Measurements from ENCODE around the gene ANTXRL. TPM values are rescaled to one million over a fixed set of nuclear protein-coding genes. Genes with fewer than 3 reads are reported as not detected.
"Not testable (repeated sequence)": the region's sequence is repeated elsewhere in the genome, so short reads cannot be mapped to it uniquely, and the experiment has no call there.

Gene ANTXRL
- total and polyA plus RNA-seq, 4 donors, result 0.06 TPM; not detected in 3

DNA sequence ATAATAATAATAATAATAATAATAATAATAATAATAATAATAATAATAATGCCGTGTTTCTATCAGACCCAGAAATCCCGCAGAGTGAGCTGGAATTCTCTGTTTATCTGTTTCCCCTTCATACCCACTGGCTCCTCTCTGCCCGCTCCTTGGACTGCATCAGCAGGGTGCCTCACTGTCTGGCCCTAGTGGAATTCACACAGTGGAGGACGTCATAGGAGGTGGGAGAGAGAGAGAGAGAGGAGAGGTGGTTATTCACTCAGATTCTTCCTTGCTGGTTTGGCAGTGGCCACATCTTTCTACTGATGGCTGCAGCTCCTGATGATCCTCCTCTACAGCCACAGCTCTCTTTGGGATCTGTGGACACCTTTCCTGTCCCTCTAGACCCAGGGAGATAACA, 78.7 kb downstream of the ANTXRL start:
- H3K9me3 ChIP-seq (ENCODE audit: control insufficient read depth in 4 of 4, low read length in 3 of 4); H3K4me1 ChIP-seq (ENCODE audit: control insufficient read depth in 4 of 4, insufficient read depth in 4 of 4, low read length in 3 of 4); DNase-seq (ENCODE audit: low spot score); H3K9ac ChIP-seq (ENCODE audit: low read depth in 1 of 2, low read length in 2 of 2); H3K27ac ChIP-seq (ENCODE audit: low read depth in 1 of 2, low read length in 2 of 2); H3K4me3 ChIP-seq (ENCODE audit: low read depth in 1 of 3, low read length in 3 of 3); H3K36me3 ChIP-seq (ENCODE audit: control insufficient read depth in 4 of 4, insufficient read depth in 3 of 4, low read depth in 1 of 4, low read length in 3 of 4); H3K27me3 ChIP-seq (ENCODE audit: control insufficient read depth in 4 of 4, insufficient read depth in 4 of 4, low read length in 3 of 4): not testable (repeated sequence)
- whole genome bisulfite sequencing, result 71% methylated on average over 3 of the region's 4 CpGs

DNA sequence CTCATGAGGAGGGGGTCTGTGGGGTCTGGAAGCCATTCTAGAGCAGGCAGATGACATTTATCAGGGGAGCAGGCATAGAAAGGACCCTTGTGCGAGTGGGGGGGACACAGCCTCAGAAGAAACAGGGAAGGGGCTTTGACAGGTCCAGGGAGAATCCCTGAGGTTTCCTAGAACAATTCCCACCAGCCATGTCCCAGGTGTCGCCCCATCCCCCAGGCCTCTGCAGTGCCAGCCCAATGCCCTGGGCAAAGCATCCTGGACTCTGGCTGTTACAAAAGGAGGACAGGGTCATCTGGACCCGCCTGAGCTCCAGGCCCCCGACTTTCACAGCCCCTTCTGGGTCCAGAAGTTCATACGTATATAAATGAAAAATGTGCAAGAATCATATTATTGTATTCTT, 80.4 kb downstream of the ANTXRL start:
- not testable (repeated sequence) for H3K36me3 ChIP-seq (ENCODE audit: control insufficient read depth in 4 of 4, insufficient read depth in 3 of 4, low read depth in 1 of 4, low read length in 3 of 4); H3K9me3 ChIP-seq (ENCODE audit: control insufficient read depth in 4 of 4, low read length in 3 of 4); H3K4me3 ChIP-seq (ENCODE audit: low read depth in 1 of 3, low read length in 3 of 3); DNase-seq (ENCODE audit: low spot score); H3K27ac ChIP-seq (ENCODE audit: low read depth in 1 of 2, low read length in 2 of 2); H3K4me1 ChIP-seq (ENCODE audit: control insufficient read depth in 4 of 4, insufficient read depth in 4 of 4, low read length in 3 of 4); H3K27me3 ChIP-seq (ENCODE audit: control insufficient read depth in 4 of 4, insufficient read depth in 4 of 4, low read length in 3 of 4); H3K9ac ChIP-seq (ENCODE audit: low read depth in 1 of 2, low read length in 2 of 2)
- 78% methylated on average over 2 of the region's 5 CpGs for WGBS

DNA sequence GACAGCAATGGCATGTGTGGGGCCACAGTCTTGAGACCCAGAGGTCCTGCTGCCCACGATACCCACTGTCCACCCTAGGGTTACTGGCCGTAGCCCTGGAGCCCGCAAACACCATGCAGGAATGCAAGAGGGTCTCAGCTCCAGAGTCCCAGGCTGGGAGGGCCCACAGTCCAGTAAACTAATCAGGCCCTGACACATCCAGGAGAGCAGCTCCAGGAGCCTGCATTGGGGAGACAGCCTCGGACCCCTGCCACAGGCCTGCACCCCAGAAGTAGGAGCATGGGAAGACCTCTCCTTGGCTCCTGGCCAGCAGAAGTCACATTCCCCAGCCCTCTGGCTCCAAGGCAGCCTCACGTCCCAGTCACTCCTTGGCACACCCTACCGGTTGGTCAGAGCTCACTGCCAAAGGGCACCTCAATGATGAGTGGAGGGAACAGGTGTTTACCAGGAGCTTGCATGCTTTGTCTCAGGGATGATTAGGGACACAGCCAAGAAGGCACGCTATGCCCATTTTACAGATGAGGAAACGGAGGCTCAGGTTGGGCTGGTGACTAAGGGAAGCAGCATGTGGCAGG, 81.0 kb downstream of the ANTXRL start:
- not testable (repeated sequence) for H3K4me1 ChIP-seq (ENCODE audit: control insufficient read depth in 4 of 4, insufficient read depth in 4 of 4, low read length in 3 of 4); H3K36me3 ChIP-seq (ENCODE audit: control insufficient read depth in 4 of 4, insufficient read depth in 3 of 4, low read depth in 1 of 4, low read length in 3 of 4); H3K9ac ChIP-seq (ENCODE audit: low read depth in 1 of 2, low read length in 2 of 2); DNase-seq (ENCODE audit: low spot score); H3K27me3 ChIP-seq (ENCODE audit: control insufficient read depth in 4 of 4, insufficient read depth in 4 of 4, low read length in 3 of 4); H3K4me3 ChIP-seq (ENCODE audit: low read depth in 1 of 3, low read length in 3 of 3); H3K9me3 ChIP-seq (ENCODE audit: control insufficient read depth in 4 of 4, low read length in 3 of 4); H3K27ac ChIP-seq (ENCODE audit: low read depth in 1 of 2, low read length in 2 of 2)
- WGBS, result 86% methylated on average over 6 of the region's 8 CpGs

DNA sequence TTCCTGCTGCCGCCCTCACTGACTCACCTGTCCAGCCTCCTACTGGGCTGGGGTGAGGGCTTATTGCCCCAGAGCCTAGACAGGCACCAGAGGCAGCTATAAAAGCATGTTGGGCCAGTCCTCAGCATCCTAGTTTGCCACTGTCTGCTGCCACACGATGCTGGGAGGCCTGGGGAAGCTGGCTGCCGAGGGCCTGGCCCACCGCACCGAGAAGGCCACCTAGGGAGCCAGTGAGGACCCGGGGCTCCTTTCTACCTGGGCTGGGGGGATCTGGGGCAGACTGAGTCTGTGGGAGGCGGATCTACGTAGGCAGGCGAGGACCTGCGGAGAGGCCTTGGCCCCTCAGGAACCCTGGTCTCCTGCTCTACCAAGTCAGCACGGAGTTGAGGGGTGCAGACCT, 82.2 kb downstream of the ANTXRL start:
- not testable (repeated sequence) for H3K4me3 ChIP-seq (ENCODE audit: low read depth in 1 of 3, low read length in 3 of 3); DNase-seq (ENCODE audit: low spot score)
- WGBS, result 92% methylated on average over 10 of the region's 11 CpGs

DNA sequence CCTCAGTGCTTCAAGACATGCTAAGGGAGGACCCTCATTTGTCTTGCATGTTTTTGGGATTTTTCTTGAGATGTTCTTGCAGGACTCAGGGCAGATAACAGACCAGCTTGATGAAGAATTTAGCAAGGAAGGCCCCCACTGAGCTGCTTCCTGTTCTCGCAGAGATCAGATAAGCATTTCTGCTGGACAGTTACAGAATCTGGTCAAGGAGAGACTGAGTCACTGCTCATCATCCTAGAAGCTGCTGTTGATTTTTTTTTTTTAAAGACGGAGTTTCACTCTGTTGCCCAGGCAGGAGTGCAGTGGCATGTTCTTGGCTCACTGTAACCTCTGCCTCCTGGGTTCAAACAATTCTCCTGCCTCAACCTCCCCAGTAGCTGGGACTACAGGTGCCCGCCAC, 87.6 kb downstream of the ANTXRL start:
- H3K9ac ChIP-seq (ENCODE audit: low read depth in 1 of 2, low read length in 2 of 2); H3K4me3 ChIP-seq (ENCODE audit: low read depth in 1 of 3, low read length in 3 of 3); H3K27me3 ChIP-seq (ENCODE audit: control insufficient read depth in 4 of 4, insufficient read depth in 4 of 4, low read length in 3 of 4); H3K4me1 ChIP-seq (ENCODE audit: control insufficient read depth in 4 of 4, insufficient read depth in 4 of 4, low read length in 3 of 4); H3K9me3 ChIP-seq (ENCODE audit: control insufficient read depth in 4 of 4, low read length in 3 of 4); H3K36me3 ChIP-seq (ENCODE audit: control insufficient read depth in 4 of 4, insufficient read depth in 3 of 4, low read depth in 1 of 4, low read length in 3 of 4); DNase-seq (ENCODE audit: low spot score); H3K27ac ChIP-seq (ENCODE audit: low read depth in 1 of 2, low read length in 2 of 2): not testable (repeated sequence)
- 87% methylated on average over 2 of the region's 3 CpGs for WGBS

More for the DNA sequence above, 82.2 kb downstream of the ANTXRL start:
- H3K27ac ChIP-seq (ENCODE audit: low read depth in 1 of 2, low read length in 2 of 2); H3K9ac ChIP-seq (ENCODE audit: low read depth in 1 of 2, low read length in 2 of 2); H3K9me3 ChIP-seq (ENCODE audit: control insufficient read depth in 4 of 4, low read length in 3 of 4); H3K27me3 ChIP-seq (ENCODE audit: control insufficient read depth in 4 of 4, insufficient read depth in 4 of 4, low read length in 3 of 4); H3K4me1 ChIP-seq (ENCODE audit: control insufficient read depth in 4 of 4, insufficient read depth in 4 of 4, low read length in 3 of 4); H3K36me3 ChIP-seq (ENCODE audit: control insufficient read depth in 4 of 4, insufficient read depth in 3 of 4, low read depth in 1 of 4, low read length in 3 of 4): not testable (repeated sequence)

DNA sequence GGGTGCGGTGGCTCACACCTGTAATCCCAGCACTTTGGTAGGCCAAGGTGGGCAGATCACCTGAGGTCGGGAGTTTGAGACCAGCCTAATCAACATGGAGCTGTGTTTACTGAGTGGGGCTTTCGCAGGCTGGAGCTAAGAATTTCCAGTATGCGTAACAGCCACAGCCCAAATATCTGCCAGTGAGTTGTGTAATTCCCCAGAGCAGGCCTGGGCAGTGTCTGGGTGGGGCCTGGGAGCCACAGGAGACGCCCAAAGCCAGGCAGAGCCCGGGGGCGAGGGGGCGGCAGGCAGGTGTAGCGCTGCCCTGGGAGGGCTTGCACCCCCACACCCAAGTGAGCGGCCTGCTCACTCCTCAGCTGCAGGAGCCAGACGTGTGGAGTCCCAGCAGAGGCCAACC, 88.6 kb downstream of the ANTXRL start, which contains the start of gene ANXA8L1:
ANXA8L1 (plus strand) TSS at position 371 of the 400 bp plus-strand sequence. CDS start 76 bp downstream, outside the sequence.
- H3K9ac ChIP-seq (ENCODE audit: low read depth in 1 of 2, low read length in 2 of 2); H3K27ac ChIP-seq (ENCODE audit: low read depth in 1 of 2, low read length in 2 of 2); H3K36me3 ChIP-seq (ENCODE audit: control insufficient read depth in 4 of 4, insufficient read depth in 3 of 4, low read depth in 1 of 4, low read length in 3 of 4); DNase-seq (ENCODE audit: low spot score); H3K4me1 ChIP-seq (ENCODE audit: control insufficient read depth in 4 of 4, insufficient read depth in 4 of 4, low read length in 3 of 4); H3K4me3 ChIP-seq (ENCODE audit: low read depth in 1 of 3, low read length in 3 of 3); H3K9me3 ChIP-seq (ENCODE audit: control insufficient read depth in 4 of 4, low read length in 3 of 4); H3K27me3 ChIP-seq (ENCODE audit: control insufficient read depth in 4 of 4, insufficient read depth in 4 of 4, low read length in 3 of 4): not testable (repeated sequence)
- 89% methylated on average over 9 of the region's 11 CpGs for WGBS

DNA sequence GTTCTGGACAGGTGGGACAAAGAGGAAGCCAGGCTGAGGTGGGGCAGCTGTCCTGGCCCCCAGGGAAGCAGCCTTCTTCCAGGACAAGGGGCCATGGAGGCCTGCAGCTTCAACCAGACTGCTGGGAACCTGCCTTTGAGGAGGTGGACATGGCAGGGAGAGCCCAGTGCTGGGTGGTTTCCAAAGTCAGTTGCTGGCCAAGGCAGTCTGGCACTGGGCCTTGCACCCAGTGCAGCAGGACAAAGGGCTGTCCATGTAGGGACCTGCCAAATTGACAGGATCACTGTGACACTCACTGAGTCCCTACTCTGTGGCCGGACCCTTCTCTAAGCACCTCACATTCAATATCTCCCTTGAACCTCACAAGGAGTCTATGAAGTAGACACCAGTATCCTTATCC, 90.2 kb downstream of the ANTXRL start:
- not testable (repeated sequence) for H3K27ac ChIP-seq (ENCODE audit: low read depth in 1 of 2, low read length in 2 of 2); H3K9me3 ChIP-seq (ENCODE audit: control insufficient read depth in 4 of 4, low read length in 3 of 4); DNase-seq (ENCODE audit: low spot score); H3K9ac ChIP-seq (ENCODE audit: low read depth in 1 of 2, low read length in 2 of 2); H3K4me1 ChIP-seq (ENCODE audit: control insufficient read depth in 4 of 4, insufficient read depth in 4 of 4, low read length in 3 of 4); H3K4me3 ChIP-seq (ENCODE audit: low read depth in 1 of 3, low read length in 3 of 3); H3K36me3 ChIP-seq (ENCODE audit: control insufficient read depth in 4 of 4, insufficient read depth in 3 of 4, low read depth in 1 of 4, low read length in 3 of 4); H3K27me3 ChIP-seq (ENCODE audit: control insufficient read depth in 4 of 4, insufficient read depth in 4 of 4, low read length in 3 of 4)
- WGBS, result no CpG with 5 or more reads among the region's 1 CpG

DNA sequence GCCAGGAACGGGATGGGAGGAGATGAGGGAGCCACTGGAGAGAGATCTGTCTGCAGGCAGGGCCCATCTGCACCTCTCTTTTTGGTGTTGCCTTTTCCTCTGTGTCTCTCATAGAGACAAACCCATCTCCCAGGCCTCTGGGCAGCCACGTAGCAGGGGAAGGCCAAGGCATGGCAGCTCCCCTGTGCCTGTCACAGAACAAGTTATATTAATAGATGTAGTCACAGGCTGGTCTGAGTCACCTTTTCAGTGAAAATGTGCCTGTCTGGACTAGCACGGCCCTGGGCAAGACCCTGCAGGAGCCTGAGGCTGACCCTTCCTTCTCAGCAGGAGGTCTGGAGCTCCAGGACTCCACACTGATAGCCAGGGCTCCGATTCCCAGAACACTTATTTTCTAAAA, 90.9 kb downstream of the ANTXRL start:
- H3K4me3 ChIP-seq (ENCODE audit: low read depth in 1 of 3, low read length in 3 of 3); H3K27ac ChIP-seq (ENCODE audit: low read depth in 1 of 2, low read length in 2 of 2); H3K36me3 ChIP-seq (ENCODE audit: control insufficient read depth in 4 of 4, insufficient read depth in 3 of 4, low read depth in 1 of 4, low read length in 3 of 4); H3K27me3 ChIP-seq (ENCODE audit: control insufficient read depth in 4 of 4, insufficient read depth in 4 of 4, low read length in 3 of 4); H3K4me1 ChIP-seq (ENCODE audit: control insufficient read depth in 4 of 4, insufficient read depth in 4 of 4, low read length in 3 of 4); H3K9me3 ChIP-seq (ENCODE audit: control insufficient read depth in 4 of 4, low read length in 3 of 4); H3K9ac ChIP-seq (ENCODE audit: low read depth in 1 of 2, low read length in 2 of 2); DNase-seq (ENCODE audit: low spot score): not testable (repeated sequence)
- 84% methylated on average over 1 of the region's 4 CpGs for WGBS

DNA sequence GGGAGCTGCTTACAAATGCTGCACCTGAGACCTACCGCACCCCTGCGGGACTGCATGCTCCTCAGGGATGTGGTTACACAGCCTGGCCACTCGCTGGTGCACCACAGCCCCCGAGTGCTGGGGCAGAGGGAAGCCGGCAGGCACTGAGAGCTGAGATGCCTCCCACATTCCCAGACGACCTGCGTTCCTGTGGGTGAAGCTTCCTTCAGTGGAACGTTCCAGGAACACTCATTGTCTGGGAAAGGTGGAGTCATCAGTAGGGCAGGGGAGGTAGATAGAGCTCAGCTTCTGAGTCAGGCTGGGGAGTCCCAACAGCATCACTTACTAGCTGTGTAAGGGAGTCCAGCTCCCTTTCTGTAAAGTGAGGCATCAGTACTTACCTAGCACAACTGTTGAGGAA, 91.3 kb downstream of the ANTXRL start:
- not testable (repeated sequence) for DNase-seq (ENCODE audit: low spot score); H3K36me3 ChIP-seq (ENCODE audit: control insufficient read depth in 4 of 4, insufficient read depth in 3 of 4, low read depth in 1 of 4, low read length in 3 of 4)

More for the DNA sequence above, 91.3 kb downstream of the ANTXRL start:
- H3K4me1 ChIP-seq (ENCODE audit: control insufficient read depth in 4 of 4, insufficient read depth in 4 of 4, low read length in 3 of 4); H3K27ac ChIP-seq (ENCODE audit: low read depth in 1 of 2, low read length in 2 of 2); H3K27me3 ChIP-seq (ENCODE audit: control insufficient read depth in 4 of 4, insufficient read depth in 4 of 4, low read length in 3 of 4); H3K9ac ChIP-seq (ENCODE audit: low read depth in 1 of 2, low read length in 2 of 2); H3K4me3 ChIP-seq (ENCODE audit: low read depth in 1 of 3, low read length in 3 of 3); H3K9me3 ChIP-seq (ENCODE audit: control insufficient read depth in 4 of 4, low read length in 3 of 4): not testable (repeated sequence)
- WGBS, result 68% methylated on average over 8 of the region's 8 CpGs
